Purkinje cell (primary cell): ENCODE data around the gene CNFN. TPM values are rescaled to one million over a fixed set of nuclear protein-coding genes. Genes with fewer than 3 reads are reported as not detected.

Source experiments
- polyA plus RNA-seq: library from polyadenylated mRNA; unstranded; fragments of >200 nt; fragmentation: Nextera tagmentation; gene quantifications from 2 replicates; pipeline ENCODE4 v1.2.1, GENCODE V29; 2014

Gene CNFN
- 10.5 and 29.7 TPM in 2 replicates for polyA plus RNA-seq

GRCh38 chr19:42389899-42390298 is at the start of gene CNFN:
CNFN (minus strand) TSS chr19:42390297; CDS start chr19:42389037, 1,260 bp downstream.

GRCh38 chr19:42427313-42427712 is 37.2 kb upstream of the CNFN start, which contains the start of gene LIPE:
LIPE (minus strand) TSS chr19:42427388; CDS start chr19:42427149, 239 bp downstream.

Other genes starting within 250 kb of the CNFN start
- gene DEDD2, start 172.6 kb downstream of the CNFN start, polyA plus RNA-seq, result 7.2 and 13.2 TPM in 2 replicates
- 0.23 and 0.84 TPM in 2 replicates for gene ZNF526, start 170.0 kb downstream of the CNFN start, polyA plus RNA-seq
- gene GSK3A, start 147.7 kb downstream of the CNFN start, polyA plus RNA-seq, result 5.4 and 7.3 TPM in 2 replicates
- not detected in 2 replicates for gene ERF, start 135.2 kb downstream of the CNFN start, polyA plus RNA-seq
- gene CIC, start 121.0 kb downstream of the CNFN start, polyA plus RNA-seq, result 0.52 and 0.62 TPM in 2 replicates
- not detected in 2 replicates for gene PRR19, start 88.2 kb downstream of the CNFN start, polyA plus RNA-seq
- gene PAFAH1B3, start 87.7 kb downstream of the CNFN start, polyA plus RNA-seq, result 18.3 and 25.0 TPM in 2 replicates
- gene TMEM145, start 77.0 kb downstream of the CNFN start, polyA plus RNA-seq, result 7.7 and 7.8 TPM in 2 replicates
- 1.2 and 2.8 TPM in 2 replicates for gene MEGF8, start 64.7 kb downstream of the CNFN start, polyA plus RNA-seq
- not detected in 2 replicates for gene LIPE, start 37.1 kb upstream of the CNFN start, polyA plus RNA-seq
- gene CXCL17, start 52.6 kb upstream of the CNFN start, polyA plus RNA-seq, result not detected in 2 replicates
- 0.32 TPM in 1 of 2 replicates, not detected in the other for gene CEACAM1, start 138.2 kb upstream of the CNFN start, polyA plus RNA-seq
- 0.27 and 1.6 TPM in 2 replicates for gene CEACAM8, start 204.6 kb upstream of the CNFN start, polyA plus RNA-seq